GM19025 (cell line): ENCODE data around the gene IL13RA2.

ENCODE experiments used
- ATAC-seq: cut with Tn5 transposase; IDR thresholded peaks from one replicate; pipeline ENCODE4 v1.9.1; 2021; ENCODE audit warnings: mild to moderate bottlenecking, low read depth, moderate library complexity; ENCODE audit not compliant: unreplicated experiment

Gene IL13RA2

DNA sequence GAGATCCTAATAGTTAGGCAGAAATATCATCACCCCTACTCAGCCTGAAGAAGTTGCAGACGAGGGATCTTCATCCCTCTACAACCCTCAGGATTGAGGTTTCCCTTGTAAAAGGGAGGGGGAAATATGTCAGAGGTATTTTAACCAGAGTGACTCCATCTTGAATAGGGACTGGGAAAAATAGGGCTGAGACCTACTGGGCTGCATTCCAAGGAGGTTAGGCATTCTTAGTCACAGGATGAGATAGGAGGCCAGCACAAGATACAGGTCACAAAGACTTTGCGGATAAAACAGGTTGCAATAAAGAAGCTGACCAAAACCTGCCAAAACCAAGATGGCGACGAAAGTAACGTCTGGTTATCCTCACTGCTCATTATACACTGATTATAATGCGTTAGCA is 17.5 kb downstream of the IL13RA2 start:
- ATAC-seq = no peak

DNA sequence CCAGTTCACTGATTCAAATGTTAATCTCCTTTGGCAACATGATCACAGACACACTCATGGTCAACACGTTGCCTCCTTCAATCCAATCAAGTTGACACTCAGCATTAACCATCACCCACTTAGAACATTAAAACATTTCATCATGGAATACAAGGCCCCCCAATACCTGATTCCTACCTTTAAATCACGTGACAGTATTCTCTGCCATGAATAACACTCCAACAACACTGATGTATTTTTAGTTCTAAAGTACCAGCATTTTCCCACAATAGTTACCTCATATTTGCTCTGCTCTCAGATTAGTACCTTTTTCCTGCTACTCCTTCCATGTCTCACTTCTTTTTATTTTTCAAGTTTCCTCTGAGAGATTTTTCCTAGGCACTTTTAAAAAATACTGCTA is 19.6 kb downstream of the IL13RA2 start:
- no peak for ATAC-seq

DNA sequence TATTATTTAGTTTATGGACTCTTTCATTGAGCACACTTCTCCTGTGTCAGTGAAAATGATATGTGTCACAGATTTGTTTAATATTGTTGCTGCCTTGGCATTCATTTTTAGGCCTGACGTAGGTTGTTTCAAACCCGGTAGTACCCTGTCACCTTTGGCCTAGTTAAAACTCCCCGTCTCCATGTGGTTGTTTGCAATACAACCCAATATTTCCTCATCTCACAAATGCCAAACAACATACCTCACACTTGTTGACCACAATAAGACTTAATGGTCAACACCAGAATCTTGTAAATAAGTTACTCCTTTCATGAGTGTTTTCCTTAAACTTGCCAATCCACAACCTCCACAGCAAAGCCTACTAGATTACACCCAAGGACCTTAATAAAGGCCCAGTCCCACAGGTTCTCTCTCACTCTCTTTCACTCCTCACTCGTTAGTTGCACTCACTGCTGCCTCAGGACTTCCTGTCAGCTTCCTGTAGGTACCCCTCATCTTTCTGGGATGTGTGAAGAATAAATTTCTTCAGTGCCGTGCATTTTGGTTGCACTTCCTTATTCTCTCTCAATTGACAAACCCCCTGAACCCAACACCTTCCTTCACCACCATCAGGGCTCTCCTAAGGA is 31.3 kb downstream of the IL13RA2 start:
- ATAC-seq = no peak

DNA sequence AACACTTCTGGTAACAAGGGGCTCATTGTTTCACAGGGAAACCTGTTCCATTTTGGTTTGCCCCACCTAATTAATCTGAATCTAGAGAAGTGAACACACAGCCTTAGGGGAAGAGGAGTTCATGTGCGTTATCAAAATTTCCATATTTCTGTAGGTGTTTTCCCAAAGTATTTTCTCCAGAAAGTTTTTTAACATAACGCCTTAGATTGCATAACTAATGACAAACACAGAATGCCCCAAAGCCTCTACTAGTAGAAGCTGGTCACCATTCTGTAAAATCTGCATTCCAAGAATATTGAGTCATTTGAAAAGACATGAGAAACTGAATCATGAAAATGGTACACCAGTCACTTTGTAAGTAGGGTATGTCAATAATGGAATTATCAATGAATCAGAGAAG is 41.1 kb downstream of the IL13RA2 start:
- no peak for ATAC-seq

DNA sequence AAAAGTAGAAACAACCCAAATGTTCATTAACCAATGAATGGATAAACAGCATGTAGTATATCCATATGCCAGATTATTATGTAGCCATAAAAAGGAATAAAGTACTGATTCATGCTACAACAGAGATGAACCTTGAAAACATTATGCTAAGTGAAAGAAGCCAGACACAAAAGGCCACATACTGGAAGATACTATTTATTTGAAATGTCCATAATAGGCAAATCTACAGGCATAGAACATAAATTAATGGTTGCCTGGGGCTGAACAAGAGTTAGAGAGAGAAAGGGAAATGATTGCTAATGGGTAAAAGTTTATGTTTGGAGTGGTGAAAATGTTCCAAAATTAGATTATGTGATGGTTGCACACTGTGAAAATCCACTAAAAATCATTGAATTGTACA is 44.4 kb downstream of the IL13RA2 start:
- no peak for ATAC-seq

DNA sequence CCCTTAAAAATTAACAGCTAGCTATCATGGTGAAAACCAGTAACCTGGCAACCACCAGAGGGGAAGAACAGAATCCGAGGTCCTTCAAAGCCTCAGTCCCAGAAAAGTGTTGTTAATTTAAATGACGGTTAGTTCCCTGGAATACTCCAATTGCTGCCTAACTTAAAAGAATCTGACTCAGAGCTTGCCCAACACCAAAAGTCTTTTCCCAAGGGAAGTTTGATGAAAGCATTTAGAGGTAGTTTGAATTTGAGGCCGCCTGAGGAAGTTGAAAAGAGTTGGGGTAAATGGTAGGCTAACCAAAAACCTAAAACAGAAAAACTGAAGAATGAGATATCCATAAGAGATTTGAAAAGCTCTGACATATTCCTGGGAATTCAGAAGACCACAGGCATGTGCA is 46.6 kb downstream of the IL13RA2 start:
- ATAC-seq = no peak

DNA sequence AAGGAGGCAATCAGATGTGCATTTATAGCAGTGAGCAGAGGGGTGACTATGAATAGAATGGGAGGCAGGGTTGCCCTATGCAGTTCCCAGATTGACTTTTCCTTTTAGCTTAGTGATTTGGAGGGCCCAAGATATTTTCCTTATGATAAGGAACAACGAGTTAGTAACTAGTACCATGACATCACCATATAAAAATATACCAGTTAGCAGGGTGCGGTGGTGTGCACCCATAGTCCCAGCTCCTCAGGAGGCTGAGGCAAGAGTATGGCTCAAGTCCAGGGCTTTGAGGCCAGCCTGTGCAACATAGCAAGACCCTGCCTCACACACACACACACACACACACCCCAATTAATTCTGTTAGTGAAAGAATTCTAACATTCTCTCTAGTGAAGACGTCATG is 53.0 kb downstream of the IL13RA2 start:
- ATAC-seq = no peak

DNA sequence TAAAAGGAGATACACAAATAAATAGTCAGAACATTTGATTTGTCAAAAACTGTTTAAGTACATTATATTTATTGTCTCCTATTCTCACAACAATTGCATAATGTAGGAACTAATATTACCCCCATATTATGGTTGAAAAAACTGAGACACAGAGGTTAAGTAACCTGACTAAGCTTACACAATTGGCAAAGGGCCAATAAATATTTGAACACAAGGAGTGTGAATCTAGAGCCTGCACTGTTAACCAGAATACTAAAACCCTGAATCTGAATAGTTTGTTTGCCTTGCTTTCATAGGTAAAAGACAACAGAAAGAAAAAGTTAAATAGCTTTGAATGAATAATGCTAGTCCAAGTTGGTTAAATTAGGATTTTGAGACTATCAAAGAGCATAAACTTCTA is 55.2 kb downstream of the IL13RA2 start:
- no peak for ATAC-seq

DNA sequence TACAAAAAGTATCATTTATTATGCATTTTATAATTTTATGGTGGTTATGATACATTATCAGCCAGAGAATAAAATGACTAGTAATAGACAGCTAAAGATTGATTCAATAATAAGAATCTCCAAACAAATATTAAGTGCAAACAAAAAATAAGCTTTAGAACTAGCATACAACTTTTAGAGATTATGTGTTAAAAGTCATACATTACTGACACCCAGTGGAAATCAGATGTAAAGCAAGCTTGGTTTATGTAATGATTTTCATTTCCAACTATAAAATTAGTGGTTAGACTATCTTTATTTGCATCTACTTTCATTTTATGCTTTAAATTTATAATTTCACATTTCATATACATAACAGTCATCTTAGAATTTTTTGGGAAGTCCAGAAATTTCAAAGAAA is 57.7 kb downstream of the IL13RA2 start:
- no peak for ATAC-seq
